GM12875 (cell line): ENCODE results near the gene CCND1.

Experiments used
- H3K4me3 ChIP-seq: one replicate; pipeline ENCODE4 v1.5.1; 2011; ENCODE audit warnings: low read depth, low read length, control low read depth
- TF ChIP-seq, protein P1 (sequence below): IDR thresholded peaks from 2 replicates; pipeline ENCODE4 v1.5.1; 2011; ENCODE audit warnings: low read depth, mild to moderate bottlenecking, control low read depth, inconsistent platforms, low read length, moderate library complexity, borderline replicate concordance; ENCODE audit not compliant: insufficient read depth

The CCND1 gene

GRCh38 chr11:69646493-69647389 is 5.8 kb downstream of the CCND1 start:
- H3K4me3 ChIP-seq, result no peak overlapping the region
- TF ChIP-seq, protein P1, sequence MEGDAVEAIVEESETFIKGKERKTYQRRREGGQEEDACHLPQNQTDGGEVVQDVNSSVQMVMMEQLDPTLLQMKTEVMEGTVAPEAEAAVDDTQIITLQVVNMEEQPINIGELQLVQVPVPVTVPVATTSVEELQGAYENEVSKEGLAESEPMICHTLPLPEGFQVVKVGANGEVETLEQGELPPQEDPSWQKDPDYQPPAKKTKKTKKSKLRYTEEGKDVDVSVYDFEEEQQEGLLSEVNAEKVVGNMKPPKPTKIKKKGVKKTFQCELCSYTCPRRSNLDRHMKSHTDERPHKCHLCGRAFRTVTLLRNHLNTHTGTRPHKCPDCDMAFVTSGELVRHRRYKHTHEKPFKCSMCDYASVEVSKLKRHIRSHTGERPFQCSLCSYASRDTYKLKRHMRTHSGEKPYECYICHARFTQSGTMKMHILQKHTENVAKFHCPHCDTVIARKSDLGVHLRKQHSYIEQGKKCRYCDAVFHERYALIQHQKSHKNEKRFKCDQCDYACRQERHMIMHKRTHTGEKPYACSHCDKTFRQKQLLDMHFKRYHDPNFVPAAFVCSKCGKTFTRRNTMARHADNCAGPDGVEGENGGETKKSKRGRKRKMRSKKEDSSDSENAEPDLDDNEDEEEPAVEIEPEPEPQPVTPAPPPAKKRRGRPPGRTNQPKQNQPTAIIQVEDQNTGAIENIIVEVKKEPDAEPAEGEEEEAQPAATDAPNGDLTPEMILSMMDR, result no peak

- TF ChIP-seq, protein P1, result no peak
- no peak overlapping the region for H3K4me3 ChIP-seq
Observed at GRCh38 chr11:69647390-69647748, 6.4 kb downstream of the CCND1 start.

GRCh38 chr11:69647761-69648497 is 7.0 kb downstream of the CCND1 start:
- no peak overlapping the region for H3K4me3 ChIP-seq
- TF ChIP-seq, protein P1, result no peak

DNA sequence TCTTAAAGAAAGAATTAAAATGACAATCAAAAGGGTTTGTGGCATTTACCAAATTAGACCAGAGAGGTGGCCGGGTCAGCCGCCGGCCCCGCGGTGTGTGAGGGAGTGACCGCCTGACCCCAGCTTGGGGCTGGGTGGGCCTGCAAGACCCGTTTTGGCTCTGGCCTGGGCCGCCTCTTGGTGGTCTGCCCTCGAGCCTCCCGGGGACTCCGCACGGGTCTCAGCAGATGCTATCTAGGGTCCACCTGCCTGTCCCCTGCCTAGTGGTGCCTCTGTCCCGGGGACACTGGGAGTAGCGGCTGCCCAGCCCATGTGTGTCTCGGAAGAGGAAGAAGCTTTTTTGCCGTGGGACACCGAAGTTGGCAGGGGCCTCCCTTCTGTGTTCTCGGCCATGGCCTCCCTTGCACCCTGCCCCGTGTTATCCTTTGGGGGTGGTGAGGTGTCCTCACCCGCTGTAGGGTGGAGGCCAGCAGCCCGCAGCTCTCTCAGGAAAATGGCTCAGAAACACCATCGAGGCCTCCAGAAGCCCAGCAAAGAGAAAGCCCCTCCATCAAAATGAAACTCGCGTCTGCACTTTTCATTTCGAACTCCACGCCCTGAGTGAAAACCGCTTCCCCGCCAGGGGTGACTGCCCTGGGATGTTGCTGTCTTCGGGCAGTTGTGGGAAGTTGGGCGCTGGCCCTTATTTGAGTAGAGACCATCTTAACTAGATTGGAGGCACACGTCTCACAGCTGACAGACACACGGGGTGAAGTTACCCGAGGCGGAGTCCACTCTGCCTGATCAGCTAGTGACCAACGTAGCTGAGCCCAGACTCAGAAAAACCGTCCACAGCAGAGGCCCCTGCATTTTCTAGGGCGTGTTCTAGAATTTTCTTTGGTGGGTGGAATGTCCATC is 8.0 kb downstream of the CCND1 start:
- H3K4me3 ChIP-seq, result no peak overlapping the region
- TF ChIP-seq, protein P1, result no peak

- H3K4me3 ChIP-seq, result no peak overlapping the region
- TF ChIP-seq, protein P1, result no peak
Observed at GRCh38 chr11:69649576-69649900, 8.6 kb downstream of the CCND1 start.

GRCh38 chr11:69650081-69650831 is 9.3 kb downstream of the CCND1 start:
- no peak overlapping the region for H3K4me3 ChIP-seq
- TF ChIP-seq, protein P1, result no peak
